ENCODE results near the gene CD99L2.

DNA sequence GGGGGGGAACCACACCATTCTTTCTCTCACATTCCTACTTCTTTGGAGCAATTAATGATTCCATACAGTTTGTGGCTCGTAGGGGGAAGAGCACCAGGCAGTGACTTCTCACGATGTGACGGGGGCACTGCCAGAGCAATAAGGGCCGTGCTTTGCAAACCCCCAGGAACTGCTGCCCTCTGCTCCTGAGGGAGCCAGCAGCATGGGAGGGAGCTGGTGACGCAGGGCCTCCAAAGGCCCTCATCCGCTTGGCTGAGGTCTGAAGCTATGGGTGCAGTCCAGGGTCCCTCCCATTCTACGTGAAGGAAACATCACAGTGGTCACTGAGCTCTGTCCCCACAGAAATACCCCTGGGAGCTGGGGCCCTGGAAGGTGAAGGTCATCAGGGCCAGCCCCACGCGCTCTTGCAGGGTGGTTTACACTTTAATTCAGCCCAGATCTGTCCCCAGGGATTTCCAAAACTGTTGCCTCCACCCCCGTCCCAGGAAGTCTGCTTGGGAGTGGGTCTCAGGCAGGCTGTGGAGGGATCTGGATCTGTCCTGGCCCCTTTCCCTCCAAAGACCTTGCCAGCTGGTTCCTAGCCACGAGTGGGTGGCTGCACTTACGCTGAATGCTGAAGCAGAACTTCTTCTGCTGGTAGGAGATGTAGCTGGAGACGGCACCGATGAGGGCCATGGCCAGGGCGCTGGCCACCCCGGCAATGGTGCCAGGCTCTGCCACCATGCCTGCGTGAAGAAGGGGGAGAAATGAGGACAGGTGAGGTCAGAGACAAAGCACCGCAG, 122.7 kb downstream of the CD99L2 start:
- no peak for TF ChIP-seq POLR2A (IDR thresholded peaks at IDR 0.05)
- no peak for TF ChIP-seq POLR2AphosphoS5 (IDR thresholded peaks at IDR 0.05; ENCODE audit: insufficient read depth in 1 of 2, low read depth in 1 of 2)
- no peak for TF ChIP-seq CTCF (IDR thresholded peaks at IDR 0.05)
